Testis (tissue), 3 donors: ENCODE data around the gene CLTA. TPM values are rescaled to one million over a fixed set of nuclear protein-coding genes. Genes with fewer than 3 reads are reported as not detected.
A peak's percentile ranks its signal among the peaks of the same experiment; 100 is the strongest.
"Not testable (repeated sequence)": the region's sequence is repeated elsewhere in the genome, so short reads cannot be mapped to it uniquely, and the experiment has no call there.

Source experiments
- DNase-seq: peaks from one replicate; pipeline ENCODE4 v3.0.0-alpha.2; 2019
- H3K27ac ChIP-seq, 2 donors: fragments of 200-600 bp; sonication (generic); one replicate each; pipeline ENCODE4 v1.5.1; 2019
- H3K27me3 ChIP-seq: fragments of 200-600 bp; sonication (generic); one replicate; pipeline ENCODE4 v1.5.1; 2019
- H3K36me3 ChIP-seq: fragments of 200-600 bp; sonication (generic); one replicate; pipeline ENCODE4 v1.5.1; 2017; ENCODE audit warnings: low read depth; ENCODE audit errors: missing control alignments
- H3K4me1 ChIP-seq: fragments of 200-600 bp; sonication (generic); one replicate; pipeline ENCODE4 v1.5.1; 2019
- H3K4me3 ChIP-seq, 2 donors: fragments of 200-600 bp; sonication (generic); one replicate each; pipeline ENCODE4 v1.5.1; 2017 to 2019
- H3K9me3 ChIP-seq: fragments of 200-600 bp; sonication (generic); one replicate; pipeline ENCODE4 v1.5.1; 2017
- POLR2A ChIP-seq: fragments of 450-650 bp; IDR thresholded peaks from one replicate; pipeline ENCODE4 v1.6.1; 2017; ENCODE audit warnings: antibody characterized with exemption, mild to moderate bottlenecking, moderate library complexity
- WGBS, 2 donors: methylation state at CpG; one replicate each; pipeline ENCODE4 v1.1.5; 2018; 5-methylcytosine and 5-hydroxymethylcytosine counted together
- intact Hi-C: fragments of 100-400 bp; cut with DNase I; formaldehyde crosslinking; loops from one replicate; pipeline ENCODE4 v1.15.1; 2023; ENCODE audit warnings: low total_unique reads
- polyA plus RNA-seq: library from polyadenylated mRNA; stranded (reverse); fragments of 350-450 nt; fragmentation: Illumina TruSeq; extraction: RNeasy Lipid Tissue Mini Kit (QIAGEN cat#74804); gene quantifications from one replicate; pipeline ENCODE4 v1.2.3, GENCODE V29; 2014; ENCODE audit warnings: low read depth, low replicate concordance; ENCODE audit not compliant: insufficient read depth
- total RNA-seq, 2 donors: library from RNA; depleted of rRNA; stranded (reverse); fragments of >200 nt; gene quantifications; one replicate each; pipeline ENCODE4 v1.2.3, GENCODE V29; 2016
- TF ChIP-seq, protein P1 (sequence below), 3 experiments: fragments of 450-650 bp in 2 of 3; fragments of 200-600 bp in 1 of 3; sonication (generic) in 1 of 3; IDR thresholded peaks; one replicate each; pipeline ENCODE4 v1.5.1; 2016 to 2019; ENCODE audit warnings: antibody characterized with exemption in 3 of 3, mild to moderate bottlenecking in 2 of 3, moderate library complexity in 1 of 3

CLTA gene
- total and polyA plus RNA-seq, 3 donors from 2014 or later, result 135 to 208 (median 168) TPM

DNA sequence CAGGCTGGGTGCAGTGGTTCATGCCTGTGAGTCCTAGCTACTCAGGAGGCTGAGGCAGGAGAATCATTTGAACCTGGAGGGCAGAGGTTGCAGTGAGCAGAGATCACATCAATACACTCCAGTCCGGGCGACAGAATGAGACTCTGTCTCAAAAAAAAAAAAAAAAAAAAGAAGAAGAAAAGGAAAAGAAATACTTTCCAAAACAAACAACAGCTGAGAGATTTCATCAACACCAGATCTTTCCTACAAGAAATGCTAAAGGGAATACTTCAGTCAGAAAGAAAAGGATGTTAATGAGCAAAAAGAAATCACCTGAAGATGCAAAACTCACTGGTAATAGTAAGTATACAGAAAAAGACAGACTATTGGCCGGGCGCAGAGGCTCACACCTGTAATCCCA, 13.2 kb upstream of the CLTA start:
- 73 to 77% methylated on average over 4 of the region's 4 CpGs for WGBS, 2 donors
- intact Hi-C loops, result no loop called here
- Histone ChIP-seq H3K27ac (no peak overlapping the region), H3K27me3 (no peaks in the 10 kb centered on the region), H3K36me3 (no peaks in the 10 kb centered on the region), H3K9me3 (no peaks in the 10 kb centered on the region), H3K4me3 (no peak overlapping the region), H3K4me1 (no peaks in the 10 kb centered on the region)
- no peak for DNase-seq
- TF ChIP-seq POLR2A, result no peak
- TF ChIP-seq, protein P1, sequence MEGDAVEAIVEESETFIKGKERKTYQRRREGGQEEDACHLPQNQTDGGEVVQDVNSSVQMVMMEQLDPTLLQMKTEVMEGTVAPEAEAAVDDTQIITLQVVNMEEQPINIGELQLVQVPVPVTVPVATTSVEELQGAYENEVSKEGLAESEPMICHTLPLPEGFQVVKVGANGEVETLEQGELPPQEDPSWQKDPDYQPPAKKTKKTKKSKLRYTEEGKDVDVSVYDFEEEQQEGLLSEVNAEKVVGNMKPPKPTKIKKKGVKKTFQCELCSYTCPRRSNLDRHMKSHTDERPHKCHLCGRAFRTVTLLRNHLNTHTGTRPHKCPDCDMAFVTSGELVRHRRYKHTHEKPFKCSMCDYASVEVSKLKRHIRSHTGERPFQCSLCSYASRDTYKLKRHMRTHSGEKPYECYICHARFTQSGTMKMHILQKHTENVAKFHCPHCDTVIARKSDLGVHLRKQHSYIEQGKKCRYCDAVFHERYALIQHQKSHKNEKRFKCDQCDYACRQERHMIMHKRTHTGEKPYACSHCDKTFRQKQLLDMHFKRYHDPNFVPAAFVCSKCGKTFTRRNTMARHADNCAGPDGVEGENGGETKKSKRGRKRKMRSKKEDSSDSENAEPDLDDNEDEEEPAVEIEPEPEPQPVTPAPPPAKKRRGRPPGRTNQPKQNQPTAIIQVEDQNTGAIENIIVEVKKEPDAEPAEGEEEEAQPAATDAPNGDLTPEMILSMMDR (IDR thresholded peaks at IDR 0.05), result no peak

DNA sequence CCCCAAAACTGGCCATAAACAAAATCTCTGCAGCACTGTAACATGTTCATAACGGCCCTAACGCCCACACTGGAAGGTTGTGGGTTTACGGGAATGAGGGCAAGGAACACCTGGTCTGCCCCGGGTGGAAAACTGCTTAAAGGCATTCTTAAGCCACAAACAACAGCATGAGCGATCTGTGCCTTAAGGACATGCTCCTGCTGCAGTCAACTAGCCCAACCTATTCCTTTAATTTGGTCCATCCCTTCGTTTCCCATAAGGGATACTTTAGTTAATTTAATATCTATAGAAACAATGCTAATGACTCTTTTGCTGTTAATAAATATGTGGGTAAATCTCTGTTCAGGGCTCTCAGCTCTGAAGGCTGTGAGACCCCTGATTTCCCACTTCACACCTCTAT, 10.5 kb upstream of the CLTA start:
- intact Hi-C loops, result loop anchor here (10.0 kb wide), 1 partner anchor 225 kb away; the partner anchor contains the start of gene OR2S2
- WGBS, 2 donors, result 89 to 95% methylated on average over 6 of the region's 6 CpGs
- not testable (repeated sequence) for H3K9me3 ChIP-seq, H3K36me3 ChIP-seq, H3K27ac ChIP-seq, H3K4me1 ChIP-seq, H3K27me3 ChIP-seq, H3K4me3 ChIP-seq, DNase-seq

DNA sequence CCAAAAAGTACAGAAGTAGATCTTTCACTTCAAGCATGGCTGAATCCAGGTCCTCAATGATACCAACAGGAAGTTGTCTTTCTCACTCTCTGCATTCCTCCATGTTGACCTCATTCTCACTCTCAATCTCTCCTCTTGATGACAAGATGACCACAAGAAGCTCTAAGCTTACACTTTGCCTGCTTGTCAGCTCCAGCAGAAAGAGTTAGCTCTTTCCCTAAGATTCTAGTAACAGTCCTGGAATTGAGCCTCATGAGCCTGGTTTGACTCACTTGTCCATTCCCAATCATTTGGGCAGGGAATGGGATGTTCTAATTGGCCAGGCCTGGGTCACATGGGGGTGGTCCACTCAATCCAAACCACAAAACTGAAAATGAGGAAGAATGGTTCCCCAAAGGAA, 3.3 kb upstream of the CLTA start:
- Histone ChIP-seq H3K27me3 (no peaks in the 10 kb centered on the region), H3K27ac (no peak overlapping the region), H3K4me3 (no peak overlapping the region), H3K9me3 (no peaks in the 10 kb centered on the region), H3K36me3 (no peaks in the 10 kb centered on the region), H3K4me1 (peaks cover 12% of the 10 kb centered on the region)
- intact Hi-C loops, result loop anchor here (10.0 kb wide), 1 partner anchor 233 kb away; the partner anchor contains the start of gene OR2S2
- TF ChIP-seq, protein P1 (IDR thresholded peaks at IDR 0.05), result no peak
- TF ChIP-seq POLR2A, result no peak
- no peak for DNase-seq

DNA sequence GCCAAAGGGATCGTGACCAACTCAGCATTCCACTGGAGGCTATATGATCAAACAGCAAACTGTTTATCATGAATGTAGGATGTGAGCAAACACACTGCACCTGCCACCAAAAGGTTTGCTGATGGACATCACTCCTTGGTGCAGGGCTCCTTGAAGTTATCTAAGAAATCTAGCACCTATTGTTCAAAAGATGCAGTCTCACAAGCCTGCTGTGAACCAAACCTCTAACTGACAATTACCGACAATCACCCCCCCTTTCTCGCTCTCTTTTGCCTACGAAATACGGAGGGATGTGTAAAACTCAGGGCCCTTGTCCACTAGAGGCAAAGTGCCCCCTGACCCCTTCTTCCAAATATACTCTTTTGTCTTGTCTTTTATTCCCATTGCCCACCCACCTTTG, 2.5 kb upstream of the CLTA start:
- H3K4me1 ChIP-seq, result peaks cover 19% of the 10 kb centered on the region
- no peaks in the 10 kb centered on the region for H3K9me3 ChIP-seq
- no peaks in the 10 kb centered on the region for H3K36me3 ChIP-seq
- DNase-seq, result no peak
- WGBS, 2 donors, result 89 to 92% methylated on average over 5 of the region's 5 CpGs
- TF ChIP-seq POLR2A, result no peak
- TF ChIP-seq, protein P1 (IDR thresholded peaks at IDR 0.05), result no peak
- no peak overlapping the region for H3K27ac ChIP-seq
- H3K4me3 ChIP-seq, result no peak overlapping the region
- intact Hi-C loops, result loop anchor here (10.0 kb wide), 1 partner anchor 233 kb away; the partner anchor contains the start of gene OR2S2
- H3K27me3 ChIP-seq, result no peaks in the 10 kb centered on the region

DNA sequence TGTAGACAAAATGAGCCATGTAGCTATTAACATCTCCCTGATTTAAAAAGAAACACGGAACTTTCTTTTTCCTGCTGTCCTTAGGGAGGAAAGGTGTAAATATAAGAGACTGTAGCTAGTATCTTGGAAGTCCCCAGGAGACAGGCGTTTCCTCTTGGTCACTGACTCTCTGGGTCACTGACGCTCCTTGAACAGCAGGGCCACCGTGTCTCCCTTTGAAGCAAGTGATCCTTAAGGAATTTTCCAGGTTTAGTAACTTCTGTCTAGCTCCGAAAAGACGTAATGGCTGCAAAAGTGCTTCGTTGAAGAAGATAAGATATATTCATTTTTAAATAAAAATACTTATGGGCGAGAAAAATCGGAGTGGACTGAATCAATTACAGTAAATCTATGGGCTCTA, 745 bp upstream of the CLTA start:
- peak overlapping the region; percentile 87 to 90 for H3K27ac ChIP-seq
- no peaks in the 10 kb centered on the region for H3K27me3 ChIP-seq
- H3K36me3 ChIP-seq, result no peaks in the 10 kb centered on the region
- peak overlapping the region; percentile 71 to 88 for H3K4me3 ChIP-seq
- DNase-seq, result no peak
- WGBS, 2 donors, result 2% methylated on average over 9 of the region's 9 CpGs
- intact Hi-C loops, result loop anchor here (10.0 kb wide), 1 partner anchor 235 kb away; the partner anchor contains the start of gene OR2S2
- H3K4me1 ChIP-seq, result peaks cover 33% of the 10 kb centered on the region
- H3K9me3 ChIP-seq, result no peaks in the 10 kb centered on the region
- TF ChIP-seq POLR2A, result no peak
- TF ChIP-seq, protein P1 (IDR thresholded peaks at IDR 0.05), result peak in 1 of 3 experiments; percentile 10
